OCI-LY3 (cell line): ENCODE data around the gene TP53.

Experiments used
- H2AFZ ChIP-seq: fragments of 200-600, 300-600 bp; shearing (Covaris generic); 2 replicates; pipeline ENCODE4 v1.6.0; 2014; ENCODE audit warnings: antibody characterized with exemption, low read depth, low read length
- H3K27ac ChIP-seq: fragments of 200-600, 300-600 bp; sonication (generic); 2 replicates; pipeline ENCODE4 v1.5.1; 2014; ENCODE audit warnings: mild to moderate bottlenecking, low read length, moderate library complexity, mixed read lengths
- H3K27me3 ChIP-seq: fragments of 200-600, 300-600 bp; sonication (generic); 2 replicates; pipeline ENCODE4 v1.6.1; 2014; ENCODE audit warnings: low read depth, low read length, mixed read lengths
- H3K36me3 ChIP-seq: fragments of 200-600, 300-600 bp; sonication (generic); replicated peaks from 2 replicates; pipeline ENCODE3; 2014; ENCODE audit warnings: low read depth, low read length, mixed read lengths
- H3K4me1 ChIP-seq: fragments of 300-600, 200-600 bp; sonication (generic); 2 replicates; pipeline ENCODE4 v1.6.1; 2014; ENCODE audit warnings: low read length, mixed read lengths
- H3K4me2 ChIP-seq: fragments of 200-600, 300-600 bp; sonication (generic); 2 replicates; pipeline ENCODE4 v1.6.1; 2014; ENCODE audit warnings: low read length, mixed read lengths
- H3K4me3 ChIP-seq: fragments of 300-600, 200-600 bp; sonication (generic); 2 replicates; pipeline ENCODE4 v1.5.1; 2014; ENCODE audit warnings: antibody characterized with exemption, mild to moderate bottlenecking, low read length, moderate library complexity
- H3K79me2 ChIP-seq: fragments of 300-600, 200-600 bp; shearing (Covaris generic); 2 replicates; pipeline ENCODE4 v1.6.1; 2014; ENCODE audit warnings: mild to moderate bottlenecking, low read length, mixed read lengths
- H3K9ac ChIP-seq: fragments of 300-600, 200-600 bp; shearing (Covaris generic); 2 replicates; pipeline ENCODE4 v1.6.0; 2014; ENCODE audit warnings: mild to moderate bottlenecking, low read length, moderate library complexity
- H3K9me3 ChIP-seq: fragments of 200-600, 300-600 bp; shearing (Covaris generic); 2 replicates; pipeline ENCODE4 v1.6.1; 2014; ENCODE audit warnings: low read length, mixed read lengths; ENCODE audit not compliant: insufficient read depth
- H4K20me1 ChIP-seq: fragments of 200-600, 300-600 bp; sonication (generic); 2 replicates; pipeline ENCODE4 v1.6.1; 2016; ENCODE audit warnings: low read length, mixed read lengths; ENCODE audit not compliant: insufficient read depth
- EZH2phosphoT487 ChIP-seq: fragments of 200-600 bp; shearing (Covaris generic); IDR thresholded peaks from 2 replicates; pipeline ENCODE4 v1.6.1; 2018; ENCODE audit warnings: antibody characterized with exemption, mixed run types, low read depth
- TF ChIP-seq, protein P1 (sequence below): fragments of 200-600, 300-600 bp; sonication (generic); IDR thresholded peaks from 2 replicates; pipeline ENCODE4 v1.5.1; 2014; ENCODE audit warnings: antibody characterized with exemption, low read length, low read depth

The TP53 gene

DNA sequence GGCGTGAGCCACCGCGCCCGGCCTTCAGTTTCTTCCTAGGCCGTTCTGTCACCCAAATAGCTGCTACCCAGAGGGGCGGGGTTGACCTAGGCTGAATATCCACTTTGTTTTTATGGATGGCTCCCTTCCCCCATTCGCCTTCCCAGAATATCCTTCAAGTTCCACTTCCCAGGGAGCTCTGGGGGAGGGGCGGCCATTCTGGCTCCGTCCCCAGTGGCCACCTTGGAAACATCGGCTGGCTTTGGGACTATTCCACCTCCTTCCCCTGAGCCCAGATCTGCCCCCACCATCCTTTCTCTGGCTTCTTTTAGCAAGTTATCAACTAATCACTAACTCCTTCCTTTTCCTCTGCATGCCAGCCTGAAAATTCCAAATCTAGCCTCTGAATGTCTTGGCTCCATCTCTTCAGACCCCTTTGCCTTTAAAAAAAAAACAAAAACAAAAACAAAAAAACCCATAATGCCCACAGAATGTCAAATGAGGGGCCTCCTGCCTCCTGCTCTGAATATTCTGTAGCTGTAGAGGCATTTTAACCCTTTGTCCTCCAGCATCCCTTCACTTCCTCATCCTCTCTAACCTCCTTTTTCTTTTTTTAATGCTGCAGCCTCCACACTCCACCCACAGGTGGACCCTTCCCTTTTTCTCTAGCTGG is 30.2 kb downstream of the TP53 start:
- Histone ChIP-seq H3K4me2 (no peak overlapping the region), H3K4me3 (no peak overlapping the region), H3K9me3 (no peaks in the 10 kb centered on the region), H3K4me1 (no peaks in the 10 kb centered on the region), H3K79me2 (no peaks in the 10 kb centered on the region), H3K9ac (no peak overlapping the region), H4K20me1 (no peaks in the 10 kb centered on the region), H3K27me3 (no peaks in the 10 kb centered on the region), H2AFZ (no peak overlapping the region), H3K27ac (no peak overlapping the region), H3K36me3 (no peaks in the 10 kb centered on the region)
- no peak for TF ChIP-seq EZH2phosphoT487
- TF ChIP-seq, protein P1, sequence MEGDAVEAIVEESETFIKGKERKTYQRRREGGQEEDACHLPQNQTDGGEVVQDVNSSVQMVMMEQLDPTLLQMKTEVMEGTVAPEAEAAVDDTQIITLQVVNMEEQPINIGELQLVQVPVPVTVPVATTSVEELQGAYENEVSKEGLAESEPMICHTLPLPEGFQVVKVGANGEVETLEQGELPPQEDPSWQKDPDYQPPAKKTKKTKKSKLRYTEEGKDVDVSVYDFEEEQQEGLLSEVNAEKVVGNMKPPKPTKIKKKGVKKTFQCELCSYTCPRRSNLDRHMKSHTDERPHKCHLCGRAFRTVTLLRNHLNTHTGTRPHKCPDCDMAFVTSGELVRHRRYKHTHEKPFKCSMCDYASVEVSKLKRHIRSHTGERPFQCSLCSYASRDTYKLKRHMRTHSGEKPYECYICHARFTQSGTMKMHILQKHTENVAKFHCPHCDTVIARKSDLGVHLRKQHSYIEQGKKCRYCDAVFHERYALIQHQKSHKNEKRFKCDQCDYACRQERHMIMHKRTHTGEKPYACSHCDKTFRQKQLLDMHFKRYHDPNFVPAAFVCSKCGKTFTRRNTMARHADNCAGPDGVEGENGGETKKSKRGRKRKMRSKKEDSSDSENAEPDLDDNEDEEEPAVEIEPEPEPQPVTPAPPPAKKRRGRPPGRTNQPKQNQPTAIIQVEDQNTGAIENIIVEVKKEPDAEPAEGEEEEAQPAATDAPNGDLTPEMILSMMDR: no peak

DNA sequence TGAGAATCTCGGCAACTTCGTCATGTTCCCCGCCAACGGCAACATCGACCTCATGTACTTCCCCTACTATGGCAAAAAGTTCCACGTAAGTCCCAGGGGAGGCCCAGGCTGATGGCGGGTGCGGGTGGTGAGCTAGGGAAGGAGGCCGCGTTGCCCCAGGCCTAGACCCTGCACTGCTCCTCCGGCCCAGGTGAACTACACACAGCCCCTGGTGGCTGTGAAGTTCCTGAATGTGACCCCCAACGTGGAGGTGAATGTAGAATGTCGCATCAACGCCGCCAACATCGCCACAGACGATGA is 31.8 kb downstream of the TP53 start:
- H3K4me1 ChIP-seq: no peaks in the 10 kb centered on the region
- no peak overlapping the region for H3K9ac ChIP-seq
- TF ChIP-seq EZH2phosphoT487: no peak
- TF ChIP-seq, protein P1: no peak
- H3K27ac ChIP-seq: no peak overlapping the region
- no peaks in the 10 kb centered on the region for H3K36me3 ChIP-seq
- no peaks in the 10 kb centered on the region for H3K9me3 ChIP-seq
- no peak overlapping the region for H3K4me3 ChIP-seq
- no peaks in the 10 kb centered on the region for H4K20me1 ChIP-seq
- no peak overlapping the region for H3K4me2 ChIP-seq
- no peak overlapping the region for H2AFZ ChIP-seq
- H3K79me2 ChIP-seq: no peaks in the 10 kb centered on the region
- no peaks in the 10 kb centered on the region for H3K27me3 ChIP-seq

DNA sequence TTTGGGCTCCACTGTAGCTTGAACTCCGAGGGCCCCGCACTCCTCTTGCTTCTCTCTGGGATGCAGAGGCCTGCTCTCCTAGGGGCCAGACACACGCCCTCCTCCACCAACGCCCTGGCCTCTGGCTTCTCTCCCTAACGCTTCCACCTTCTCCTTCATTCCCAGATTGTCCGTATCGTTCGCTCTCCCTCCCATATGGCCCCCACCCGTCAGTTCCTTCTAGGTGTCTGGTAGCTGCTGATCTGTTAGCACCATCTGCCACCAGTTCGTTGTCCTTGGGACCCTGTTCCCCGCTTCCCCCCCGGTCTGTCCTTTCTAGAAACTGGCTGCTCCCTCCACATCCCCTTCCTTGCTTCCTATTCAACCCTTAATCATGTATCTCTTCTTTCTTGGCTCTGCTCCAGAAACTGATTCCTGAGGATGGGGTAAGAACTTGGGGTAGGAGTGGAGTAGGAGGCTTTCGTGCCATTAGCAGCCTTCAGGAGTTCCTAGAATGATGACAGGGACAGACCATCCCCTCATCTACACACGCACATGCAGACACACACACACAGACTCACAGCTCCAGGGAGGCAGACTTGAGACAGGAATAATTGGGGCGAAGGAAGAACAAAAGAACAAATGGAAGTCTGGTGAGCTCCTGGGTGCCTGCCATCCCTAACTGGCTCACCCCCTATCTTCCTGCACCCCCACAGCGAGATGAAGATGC is 32.3 kb downstream of the TP53 start:
- Histone ChIP-seq H3K79me2 (no peaks in the 10 kb centered on the region), H3K27me3 (no peaks in the 10 kb centered on the region), H2AFZ (no peak overlapping the region), H3K9ac (no peak overlapping the region), H3K36me3 (no peaks in the 10 kb centered on the region), H3K4me1 (no peaks in the 10 kb centered on the region), H3K27ac (no peak overlapping the region), H3K4me3 (no peak overlapping the region), H4K20me1 (no peaks in the 10 kb centered on the region), H3K9me3 (no peaks in the 10 kb centered on the region), H3K4me2 (no peak overlapping the region)
- TF ChIP-seq, protein P1: no peak
- no peak for TF ChIP-seq EZH2phosphoT487

DNA sequence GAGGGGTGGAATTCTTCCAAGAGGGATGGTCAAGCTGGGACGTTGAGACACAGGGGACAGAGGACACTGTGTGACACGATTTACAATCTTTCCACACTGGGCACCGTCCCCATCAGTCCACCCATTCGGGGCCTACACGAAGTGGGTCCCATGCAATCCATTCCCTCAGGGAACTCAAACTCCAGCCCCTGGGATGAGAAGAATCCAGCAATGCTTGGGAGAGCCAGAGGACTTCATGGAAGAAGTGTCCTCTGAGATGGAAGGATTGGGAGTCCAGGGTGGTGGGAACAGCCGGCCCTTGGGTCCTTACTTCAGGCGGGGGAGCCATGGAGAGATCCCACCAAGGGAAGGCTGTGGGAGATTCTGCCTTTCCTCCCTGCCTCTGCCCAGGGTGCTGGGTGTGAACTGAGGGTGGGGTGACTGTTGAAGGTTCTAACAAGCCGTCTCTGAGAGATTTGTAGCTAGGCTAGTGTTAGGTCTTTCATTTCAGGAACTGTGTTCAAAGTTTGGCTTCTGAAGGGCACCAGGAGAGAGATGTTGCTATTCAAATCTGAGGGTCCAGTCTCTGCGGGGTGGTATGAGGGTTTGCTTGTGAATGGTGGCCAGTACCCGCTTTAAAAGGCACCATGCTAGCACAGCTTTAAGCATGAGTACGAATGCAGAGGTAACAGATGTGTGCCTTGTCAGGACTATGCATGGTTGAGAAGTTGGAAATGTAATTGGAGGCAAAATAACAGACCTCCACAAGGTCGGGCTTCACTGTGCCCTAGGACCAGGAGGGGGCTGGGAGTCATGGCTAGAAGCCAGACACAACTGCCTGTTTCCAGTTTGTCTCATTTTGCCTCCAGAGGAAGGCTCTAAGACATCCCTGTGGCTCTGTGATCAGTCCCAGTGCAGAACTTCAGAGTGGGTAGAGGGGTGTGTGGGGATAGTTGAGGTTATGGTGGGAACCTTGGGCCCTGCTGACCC is 34.6 kb downstream of the TP53 start:
- H3K27ac ChIP-seq: no peak overlapping the region
- H4K20me1 ChIP-seq: no peaks in the 10 kb centered on the region
- H3K9me3 ChIP-seq: no peaks in the 10 kb centered on the region
- TF ChIP-seq, protein P1: no peak
- no peak for TF ChIP-seq EZH2phosphoT487
- H3K79me2 ChIP-seq: no peaks in the 10 kb centered on the region
- no peak overlapping the region for H2AFZ ChIP-seq
- H3K4me1 ChIP-seq: no peaks in the 10 kb centered on the region
- no peak overlapping the region for H3K4me2 ChIP-seq
- no peaks in the 10 kb centered on the region for H3K27me3 ChIP-seq
- no peak overlapping the region for H3K4me3 ChIP-seq
- no peak overlapping the region for H3K9ac ChIP-seq
- no peaks in the 10 kb centered on the region for H3K36me3 ChIP-seq
